Measurements from ENCODE around the gene TNS1.

TNS1 gene

GRCh38 chr2:217897816-217898806 lies 104.7 kb downstream of the TNS1 start:
- no peak for DNase-seq (ENCODE audit: low spot score)

- DNase-seq (ENCODE audit: low spot score) = no peak
These were observed 105.6 kb downstream of the TNS1 start for GRCh38 chr2:217897091-217897715.

- no peak for DNase-seq (ENCODE audit: low spot score)
These were observed 107.6 kb downstream of the TNS1 start for GRCh38 chr2:217895070-217895635.

GRCh38 chr2:217893440-217893839 lies 109.4 kb downstream of the TNS1 start:
- no peak for DNase-seq (ENCODE audit: low spot score)

GRCh38 chr2:217892560-217892959 lies 110.2 kb downstream of the TNS1 start:
- DNase-seq (ENCODE audit: low spot score) = no peak

- peak; percentile 72 for DNase-seq (ENCODE audit: low spot score)
These were observed 112.3 kb downstream of the TNS1 start for GRCh38 chr2:217890445-217890844.

- no peak for DNase-seq (ENCODE audit: low spot score)
These were observed 113.1 kb downstream of the TNS1 start for GRCh38 chr2:217889656-217890055.

GRCh38 chr2:217887841-217888701 lies 114.7 kb downstream of the TNS1 start:
- DNase-seq (ENCODE audit: low spot score) = peak; percentile 93

- DNase-seq (ENCODE audit: low spot score) = peak; percentile 69
These were observed 116.0 kb downstream of the TNS1 start for GRCh38 chr2:217886720-217887309.

GRCh38 chr2:217886091-217886490 lies 116.7 kb downstream of the TNS1 start:
- DNase-seq (ENCODE audit: low spot score) = no peak

- no peak for DNase-seq (ENCODE audit: low spot score)
These were observed 117.8 kb downstream of the TNS1 start for GRCh38 chr2:217884985-217885384.

GRCh38 chr2:217880891-217881290 lies 121.9 kb downstream of the TNS1 start:
- DNase-seq (ENCODE audit: low spot score) = no peak

GRCh38 chr2:217880287-217880889 lies 122.4 kb downstream of the TNS1 start:
- no peak for DNase-seq (ENCODE audit: low spot score)

- DNase-seq (ENCODE audit: low spot score) = no peak
These were observed 123.7 kb downstream of the TNS1 start for GRCh38 chr2:217878915-217879590.

GRCh38 chr2:217877866-217878265 lies 124.9 kb downstream of the TNS1 start:
- no peak for DNase-seq (ENCODE audit: low spot score)

- no peak for DNase-seq (ENCODE audit: low spot score)
These were observed 126.6 kb downstream of the TNS1 start for GRCh38 chr2:217876253-217876570.

GRCh38 chr2:217875556-217876252 lies 127.1 kb downstream of the TNS1 start:
- DNase-seq (ENCODE audit: low spot score) = no peak

GRCh38 chr2:217875138-217875537 lies 127.7 kb downstream of the TNS1 start:
- no peak for DNase-seq (ENCODE audit: low spot score)

- no peak for DNase-seq (ENCODE audit: low spot score)
These were observed 129.4 kb downstream of the TNS1 start for GRCh38 chr2:217873371-217873770.

- DNase-seq (ENCODE audit: low spot score) = no peak
These were observed 130.5 kb downstream of the TNS1 start for GRCh38 chr2:217872319-217872718.
